Activated naive CD4-positive, alpha-beta T cell treated with anti-CD3 and anti-CD28 coated beads, Interleukin-2, amount 10 ng/mL, durations not matched to agents 7 days and 5 days (primary cell): ENCODE measurements around the gene FIGNL2.
A peak's percentile ranks its signal among the peaks of the same experiment; 100 is the strongest.

Experiments used
- CTCF ChIA-PET: fragments of 350-600 bp; sonication (Branson Sonifier 250); formaldehyde crosslinking; loops from one replicate; lab custom pipeline; 2021; ENCODE audit warnings: antibody characterized with exemption; lab: Charles Lee
- DNase-seq: peaks from one replicate; pipeline ENCODE4 v3.0.0-alpha.2; 2020
- H3K27ac Mint-ChIP-seq: one replicate; pipeline ENCODE4 v1.8.0; 2021; ENCODE audit warnings: mild to moderate bottlenecking, moderate library complexity, mixed read lengths
- H3K27me3 Mint-ChIP-seq: one replicate; pipeline ENCODE4 v1.8.0; 2021; ENCODE audit warnings: mild to moderate bottlenecking, mixed read lengths
- H3K36me3 Mint-ChIP-seq: one replicate; pipeline ENCODE4 v1.8.0; 2021; ENCODE audit warnings: mixed read lengths
- H3K4me1 Mint-ChIP-seq: one replicate; pipeline ENCODE4 v1.8.0; 2021; ENCODE audit warnings: mixed read lengths
- H3K4me3 Mint-ChIP-seq: one replicate; pipeline ENCODE4 v1.8.0; 2021; ENCODE audit warnings: mild to moderate bottlenecking, moderate library complexity, mixed read lengths
- H3K9me3 Mint-ChIP-seq: one replicate; pipeline ENCODE4 v1.8.0; 2021; ENCODE audit warnings: mixed read lengths

FIGNL2 gene

DNA sequence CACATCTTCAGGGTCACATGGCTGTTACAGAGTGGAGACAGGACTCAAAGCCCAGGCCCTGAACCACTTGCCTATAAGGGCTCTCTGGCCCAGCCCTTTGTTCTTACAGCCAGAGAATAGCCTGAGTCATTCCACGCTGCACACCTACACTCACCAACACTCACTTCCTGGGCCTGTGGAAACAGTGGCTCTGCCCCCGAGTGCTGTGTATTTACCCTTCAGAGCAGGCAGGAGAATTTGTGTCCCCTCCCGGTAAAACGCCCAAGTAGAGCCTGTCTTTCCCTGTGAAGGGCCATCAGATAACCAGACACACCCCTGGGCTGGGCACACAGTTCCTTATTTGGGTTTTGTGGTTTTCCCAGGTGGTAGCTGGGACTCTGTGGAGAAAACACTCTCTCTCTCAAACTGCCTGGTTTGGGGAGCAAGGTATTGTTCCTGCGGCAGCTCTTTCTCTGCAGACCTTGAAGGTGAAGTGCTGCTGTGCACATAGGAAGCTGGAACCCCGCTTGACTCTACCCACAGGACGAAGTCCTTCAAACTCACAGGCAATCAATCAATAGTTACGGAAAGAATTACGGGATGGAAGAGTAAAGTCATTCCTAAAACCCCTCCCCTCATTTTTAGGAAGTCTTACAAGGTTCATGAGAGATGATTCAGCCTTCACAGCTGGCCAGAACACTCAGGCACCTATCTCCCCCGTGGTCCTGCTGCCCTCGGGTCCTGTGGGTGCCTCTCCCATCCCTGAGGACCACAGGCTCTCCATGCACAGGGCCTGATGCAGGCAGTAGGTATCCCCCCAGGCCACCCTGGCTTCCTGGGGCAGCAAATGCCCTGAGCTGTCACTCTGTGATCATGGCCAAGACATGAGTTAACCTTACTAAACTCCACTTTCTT is 20.3 kb downstream of the FIGNL2 start:
- peak; percentile 60 for DNase-seq
- H3K27ac Mint-ChIP-seq = peak overlapping the region; percentile 34
- peaks cover 36% of the 10 kb centered on the region for H3K4me1 Mint-ChIP-seq
- peaks cover 64% of the 10 kb centered on the region for H3K27me3 Mint-ChIP-seq
- no peaks in the 10 kb centered on the region for H3K9me3 Mint-ChIP-seq
- no peak overlapping the region for H3K4me3 Mint-ChIP-seq
- H3K36me3 Mint-ChIP-seq = no peaks in the 10 kb centered on the region
- CTCF ChIA-PET = interaction anchor here (0.9 kb wide), 1 partner anchor 407 kb away, joined by 4 read pairs; no protein-coding TSS in a partner anchor

DNA sequence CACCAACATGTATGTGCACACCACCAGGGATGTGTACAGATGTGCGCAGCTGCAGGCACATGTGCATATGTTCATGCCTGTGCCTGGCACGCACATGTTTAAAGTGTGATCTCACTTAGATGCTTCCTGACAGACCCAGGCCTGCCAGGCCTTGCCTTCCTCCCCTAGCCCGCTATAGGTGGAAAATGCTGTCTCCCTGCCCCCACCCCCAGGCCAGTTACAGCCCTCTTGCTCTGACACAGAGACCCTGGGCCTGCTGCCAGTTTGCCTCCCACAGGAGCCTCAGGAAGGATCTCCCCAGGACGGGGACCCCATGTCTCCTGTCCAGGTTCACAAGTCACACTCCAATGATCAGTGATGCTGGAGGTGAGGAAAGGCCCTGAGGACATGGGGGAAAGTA is 21.6 kb downstream of the FIGNL2 start:
- peaks cover 63% of the 10 kb centered on the region for H3K27me3 Mint-ChIP-seq
- H3K27ac Mint-ChIP-seq = no peak overlapping the region
- no peak for DNase-seq
- no peaks in the 10 kb centered on the region for H3K9me3 Mint-ChIP-seq
- CTCF ChIA-PET = no interaction called here
- H3K4me1 Mint-ChIP-seq = peaks cover 24% of the 10 kb centered on the region
- H3K4me3 Mint-ChIP-seq = no peak overlapping the region
- H3K36me3 Mint-ChIP-seq = no peaks in the 10 kb centered on the region

DNA sequence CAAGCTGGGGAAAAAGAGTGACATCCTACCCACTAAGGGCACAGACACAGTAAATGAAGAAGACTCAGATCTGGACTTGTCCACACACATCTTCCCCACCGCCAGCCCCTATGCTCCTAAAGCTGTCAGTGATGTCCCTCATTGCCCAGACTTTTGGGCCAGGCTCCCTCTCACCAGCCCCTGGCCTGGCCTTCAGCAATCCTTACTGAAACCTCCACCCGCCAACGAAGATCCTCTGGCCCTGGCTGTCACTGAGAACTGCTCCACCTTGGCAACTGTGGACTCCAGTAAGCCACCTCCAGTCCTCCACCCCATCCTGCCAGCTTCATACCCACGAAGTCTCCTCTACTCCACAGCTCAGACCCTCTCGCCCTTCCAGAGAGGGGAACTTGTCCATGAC is 23.3 kb downstream of the FIGNL2 start:
- Mint-ChIP-seq H3K9me3 (no peaks in the 10 kb centered on the region), H3K4me3 (no peak overlapping the region), H3K27ac (no peak overlapping the region), H3K27me3 (peaks cover 50% of the 10 kb centered on the region), H3K36me3 (no peaks in the 10 kb centered on the region), H3K4me1 (peaks cover 24% of the 10 kb centered on the region)
- DNase-seq = no peak
- CTCF ChIA-PET = interaction anchor here (1.2 to 3.4 kb wide), 3 partner anchors 11 to 405 kb away, joined by 5 to 25 read pairs (median 5); no protein-coding TSS in a partner anchor

DNA sequence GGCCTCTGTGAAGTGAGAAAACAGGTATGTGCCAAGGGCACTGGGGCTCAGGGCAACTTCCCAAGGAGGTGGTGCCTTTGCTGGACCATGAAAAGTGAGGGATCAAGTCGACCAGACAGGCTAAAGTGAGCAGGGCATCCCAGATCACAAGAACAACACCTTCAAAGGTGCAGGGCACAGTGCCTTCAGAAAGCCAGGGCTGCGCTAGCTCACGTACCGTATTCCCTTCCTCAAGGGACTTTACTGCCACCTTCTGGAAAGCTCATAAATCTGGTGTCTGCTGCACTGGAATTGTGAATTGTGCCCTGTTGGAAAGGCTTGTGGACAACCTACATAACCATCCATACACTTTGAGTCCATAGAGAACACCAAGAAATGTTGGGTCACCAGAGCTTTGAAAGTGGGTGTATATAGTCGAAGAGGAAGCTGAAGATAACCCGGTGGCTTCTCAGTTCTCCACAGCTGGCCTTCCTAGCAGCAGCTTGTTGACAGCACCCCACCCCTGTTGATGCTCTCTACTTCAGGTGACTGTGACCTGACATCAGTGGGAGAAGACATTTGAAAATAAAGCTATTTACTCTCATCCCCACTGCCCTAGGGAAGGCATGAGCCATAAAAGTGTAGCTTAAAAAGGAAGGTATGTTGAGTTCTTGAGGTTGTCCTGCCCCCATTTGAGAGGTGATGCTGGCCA is 24.5 kb downstream of the FIGNL2 start:
- Mint-ChIP-seq H3K4me3 (no peak overlapping the region), H3K27ac (no peak overlapping the region), H3K9me3 (no peaks in the 10 kb centered on the region), H3K4me1 (peaks cover 29% of the 10 kb centered on the region), H3K36me3 (no peaks in the 10 kb centered on the region), H3K27me3 (peaks cover 50% of the 10 kb centered on the region)
- CTCF ChIA-PET = interaction anchor here (0.6 to 3.4 kb wide), 16 partner anchors 8 to 404 kb away, joined by 3 to 25 read pairs (median 3); partner anchors contain the start of gene SLC4A8
- peak; percentile 37 for DNase-seq

DNA sequence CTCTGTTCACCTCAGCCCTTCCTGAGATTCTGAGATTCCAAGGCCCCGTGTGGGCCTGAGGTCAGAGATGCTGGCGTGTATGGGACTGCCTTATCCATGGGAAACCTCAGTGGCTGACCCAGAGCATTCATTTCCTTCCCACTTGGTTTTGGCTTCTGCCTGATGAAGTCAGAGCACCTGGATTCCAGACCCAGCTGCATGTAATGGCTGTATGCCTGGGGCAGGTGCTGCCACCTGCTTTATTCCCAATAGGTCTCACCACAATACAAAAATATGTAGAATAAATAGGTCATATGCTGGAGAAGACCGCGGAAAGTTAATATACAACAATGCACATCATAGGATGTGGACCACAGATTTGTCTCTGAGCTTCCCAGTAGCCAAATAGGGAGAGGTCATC is 25.6 kb downstream of the FIGNL2 start:
- H3K4me3 Mint-ChIP-seq = peak overlapping the region; percentile 21
- no peaks in the 10 kb centered on the region for H3K9me3 Mint-ChIP-seq

DNA sequence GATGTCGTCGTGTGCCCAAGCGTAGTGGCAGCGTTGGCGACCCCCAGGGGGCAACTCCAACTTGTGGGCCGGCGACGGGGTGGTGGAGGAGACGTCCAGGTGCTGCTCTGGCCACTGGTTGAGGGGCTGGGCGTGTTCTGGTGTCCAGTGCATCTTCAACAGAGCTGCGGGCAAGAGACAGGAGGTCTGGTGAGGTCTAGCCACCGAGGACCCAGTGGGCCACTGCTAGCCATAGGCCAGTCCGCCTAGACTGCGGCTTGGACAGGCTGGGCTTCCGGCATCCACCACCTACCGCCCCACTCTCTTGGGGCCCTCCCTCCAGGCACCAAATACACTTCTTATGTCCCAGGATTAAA is 26.3 kb downstream of the FIGNL2 start:
- H3K27ac Mint-ChIP-seq = peak overlapping the region; percentile 45
- no peak for DNase-seq
- CTCF ChIA-PET = interaction anchor here (3.4 kb wide), 1 partner anchor 402 kb away, joined by 25 read pairs; no protein-coding TSS in a partner anchor
- no peaks in the 10 kb centered on the region for H3K36me3 Mint-ChIP-seq
- peaks cover 56% of the 10 kb centered on the region for H3K27me3 Mint-ChIP-seq
- H3K9me3 Mint-ChIP-seq = no peaks in the 10 kb centered on the region
- H3K4me1 Mint-ChIP-seq = peaks cover 14% of the 10 kb centered on the region
- H3K4me3 Mint-ChIP-seq = peak overlapping the region; percentile 45

More for the DNA sequence above, 25.6 kb downstream of the FIGNL2 start:
- H3K27me3 Mint-ChIP-seq = peaks cover 50% of the 10 kb centered on the region
- CTCF ChIA-PET = interaction anchor here (0.6 to 3.4 kb wide), 4 partner anchors 9 to 403 kb away, joined by 3 to 25 read pairs (median 4); partner anchors contain the start of gene SLC4A8
- no peak for DNase-seq
- no peaks in the 10 kb centered on the region for H3K36me3 Mint-ChIP-seq
- H3K27ac Mint-ChIP-seq = no peak overlapping the region
- peaks cover 21% of the 10 kb centered on the region for H3K4me1 Mint-ChIP-seq

DNA sequence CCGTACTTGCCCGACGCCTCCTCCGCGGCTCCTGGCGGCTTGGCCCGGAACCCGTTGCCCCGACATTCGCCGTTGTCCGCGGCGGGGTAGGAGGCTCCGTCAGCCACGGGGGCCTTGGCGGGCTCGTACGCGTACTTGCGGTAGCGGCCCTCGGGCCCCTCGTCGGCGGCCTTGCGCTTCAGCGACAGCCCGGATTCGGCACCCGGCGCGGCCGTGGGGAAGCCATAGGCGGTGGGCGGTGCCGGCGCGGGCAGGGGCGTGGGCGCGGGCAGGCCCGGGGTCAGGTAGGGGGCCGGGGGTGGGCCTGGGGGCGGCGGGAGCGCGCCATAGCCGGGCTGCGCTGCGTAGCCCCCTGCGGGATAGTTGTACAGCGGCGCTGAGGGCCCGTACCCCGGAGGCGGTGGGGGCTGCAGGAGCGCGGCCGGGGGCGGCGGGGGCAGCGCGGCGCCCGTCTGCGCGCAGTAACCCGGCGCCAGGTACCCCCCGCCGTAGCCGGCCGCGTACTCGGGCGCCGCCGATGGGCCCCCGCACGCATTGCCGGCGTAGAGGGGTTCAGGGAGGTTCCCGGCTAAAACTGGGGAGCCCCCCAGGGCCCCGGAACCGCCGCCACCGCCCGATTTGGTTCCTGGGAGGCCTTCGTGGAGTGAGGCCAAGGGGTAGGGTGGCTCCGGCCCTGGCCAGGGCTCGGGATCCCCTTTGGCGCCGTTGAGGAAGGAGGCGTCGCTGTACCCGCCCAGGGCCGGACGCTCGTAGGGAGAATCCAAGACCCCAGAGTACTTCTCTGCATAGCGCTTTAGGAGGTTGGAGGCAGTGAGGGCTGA is 26.9 kb downstream of the FIGNL2 start:
- Mint-ChIP-seq H3K4me1 (peaks cover 8% of the 10 kb centered on the region), H3K4me3 (peak overlapping the region; percentile 45), H3K9me3 (no peaks in the 10 kb centered on the region), H3K27ac (no peak overlapping the region), H3K27me3 (peaks cover 62% of the 10 kb centered on the region), H3K36me3 (no peaks in the 10 kb centered on the region)
- CTCF ChIA-PET = interaction anchor here (1.3 to 3.4 kb wide), 3 partner anchors 10 to 401 kb away, joined by 4 to 25 read pairs (median 6); no protein-coding TSS in a partner anchor
- DNase-seq = no peak

DNA sequence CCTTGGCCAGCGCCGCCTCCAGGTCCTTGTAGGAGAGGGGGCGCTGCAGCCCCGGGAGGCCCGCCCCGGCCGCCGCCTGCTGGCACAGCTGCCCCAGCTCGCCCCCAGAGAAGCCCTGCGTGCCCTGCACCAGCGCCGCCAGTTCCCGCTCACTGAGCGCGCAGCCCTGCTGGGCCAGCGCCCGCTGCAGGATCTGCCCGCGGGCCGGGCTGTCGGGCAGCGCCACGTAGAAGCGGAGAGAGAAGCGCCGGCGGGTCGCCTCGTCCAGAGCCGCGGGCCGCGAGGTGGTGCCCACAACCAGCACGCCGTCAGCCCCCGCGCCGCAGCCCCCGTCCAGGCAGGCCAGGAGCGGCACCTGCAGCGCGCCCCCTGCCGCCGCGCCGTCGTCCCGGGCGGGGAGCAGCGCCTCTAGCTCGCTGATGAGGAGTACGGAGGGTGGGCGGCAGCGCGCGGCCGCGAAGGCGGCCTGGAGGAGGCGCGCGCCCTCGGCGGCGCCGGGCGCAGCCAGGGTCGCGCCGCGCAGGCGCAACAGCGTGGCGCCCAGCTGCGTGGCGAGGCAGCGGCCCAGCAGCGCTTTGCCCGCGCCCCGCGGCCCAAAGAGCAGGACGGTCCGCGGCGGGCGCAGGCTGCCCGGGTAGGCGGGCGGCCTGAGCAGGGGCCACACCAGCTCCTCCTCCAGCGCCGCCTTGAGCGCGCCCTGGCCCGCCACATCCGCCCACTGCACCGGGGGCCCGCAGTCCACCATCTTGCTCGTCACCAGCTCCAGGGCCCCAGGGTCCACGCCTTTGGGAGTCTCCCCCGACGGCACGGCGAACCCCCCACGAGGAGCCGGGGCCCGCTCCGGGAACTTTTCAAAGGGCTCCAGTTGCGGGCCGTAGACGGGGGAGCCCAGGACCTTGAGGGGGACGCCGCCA is 27.7 kb downstream of the FIGNL2 start:
- peaks cover 71% of the 10 kb centered on the region for H3K27me3 Mint-ChIP-seq

DNA sequence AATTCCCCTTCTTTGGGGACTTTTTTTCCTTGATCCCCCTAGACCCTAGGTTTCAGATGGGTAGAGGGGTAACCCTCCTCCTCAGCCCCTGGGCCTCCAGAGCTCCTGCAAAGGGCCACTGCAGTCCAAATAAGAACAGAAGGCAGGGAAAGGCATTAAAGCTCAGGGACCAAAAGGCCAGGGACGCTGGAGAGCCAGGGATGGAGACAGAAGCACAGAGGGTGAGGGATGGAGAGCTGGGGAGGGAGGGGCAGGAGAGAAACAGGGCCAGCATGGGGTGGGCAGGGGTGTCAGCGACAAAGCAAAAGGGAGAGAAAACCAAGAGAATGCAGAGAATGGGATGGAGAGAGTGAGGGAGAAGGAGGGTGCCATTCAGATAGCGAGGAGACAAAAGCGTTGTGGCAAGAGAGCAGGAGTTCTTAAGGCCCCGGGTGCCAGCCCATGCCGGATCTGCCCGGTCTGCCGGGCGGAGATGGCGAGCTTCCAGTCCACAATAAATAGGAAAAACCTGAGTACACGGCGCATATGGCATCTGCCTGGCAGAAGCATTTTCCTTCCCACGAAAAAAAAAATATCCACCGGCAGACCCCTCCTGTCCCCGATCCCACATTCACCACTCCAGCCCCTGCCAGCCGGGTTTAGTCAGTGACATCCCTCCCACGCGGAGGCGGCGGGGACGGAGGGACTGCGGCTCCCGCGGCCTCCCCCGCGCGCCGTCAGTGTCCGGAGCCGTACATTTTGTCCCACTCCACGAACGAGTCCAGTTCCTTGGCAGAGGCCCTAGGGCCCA is 28.6 kb downstream of the FIGNL2 start:
- no peak for DNase-seq
- Mint-ChIP-seq H3K27me3 (peaks cover 75% of the 10 kb centered on the region), H3K27ac (no peak overlapping the region), H3K4me1 (peaks cover 9% of the 10 kb centered on the region), H3K4me3 (peak overlapping the region; percentile 63), H3K36me3 (no peaks in the 10 kb centered on the region), H3K9me3 (no peaks in the 10 kb centered on the region)
- CTCF ChIA-PET = interaction anchor here (1.2 to 2.5 kb wide), 5 partner anchors 10 to 401 kb away, joined by 4 to 6 read pairs (median 4); no protein-coding TSS in a partner anchor

More for the DNA sequence above, 27.7 kb downstream of the FIGNL2 start:
- Mint-ChIP-seq H3K9me3 (no peaks in the 10 kb centered on the region), H3K4me3 (peak overlapping the region; percentile 63), H3K4me1 (peaks cover 8% of the 10 kb centered on the region), H3K36me3 (no peaks in the 10 kb centered on the region), H3K27ac (no peak overlapping the region)
- CTCF ChIA-PET = interaction anchor here (1.2 to 2.5 kb wide), 5 partner anchors 11 to 402 kb away, joined by 4 to 6 read pairs (median 4); no protein-coding TSS in a partner anchor
- peak; percentile 79 for DNase-seq

DNA sequence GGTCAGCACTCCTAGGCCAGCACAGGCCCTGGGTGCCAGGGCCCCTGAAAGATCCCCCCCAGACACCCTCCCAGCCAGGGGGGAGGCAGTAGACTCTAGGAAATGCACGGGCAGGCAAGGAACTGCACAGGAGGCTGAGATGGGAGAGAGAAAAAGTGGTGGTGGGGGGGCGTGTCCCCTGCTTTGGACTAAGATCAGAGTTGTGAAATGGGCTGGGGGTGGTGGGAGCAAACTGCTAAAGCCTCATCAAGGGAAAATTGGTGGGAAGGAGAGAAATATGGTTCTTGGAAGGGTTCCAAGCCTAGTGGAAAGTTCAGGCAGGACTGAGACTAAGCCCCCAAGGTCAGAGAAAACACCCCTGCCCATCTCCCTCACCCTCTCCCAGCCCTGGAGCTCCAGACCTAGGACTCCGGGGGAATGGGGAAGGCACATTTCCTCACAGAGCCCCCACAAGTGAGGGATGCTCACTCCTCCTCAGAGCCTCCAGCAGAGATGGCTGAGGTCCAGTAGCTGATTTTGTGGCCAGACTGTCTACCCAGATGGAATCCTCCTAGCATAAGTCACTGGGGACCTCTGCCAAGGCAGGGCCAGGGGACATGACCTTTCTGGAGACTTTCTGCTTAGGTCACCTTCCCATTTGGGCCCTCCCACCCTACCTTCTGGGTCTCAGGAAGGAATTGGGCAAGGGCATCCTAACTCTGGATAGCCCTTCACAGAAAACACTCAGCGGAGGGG is 29.8 kb downstream of the FIGNL2 start:
- peaks cover 11% of the 10 kb centered on the region for H3K4me1 Mint-ChIP-seq
- H3K4me3 Mint-ChIP-seq = no peak overlapping the region
- H3K9me3 Mint-ChIP-seq = no peaks in the 10 kb centered on the region
- H3K27me3 Mint-ChIP-seq = peaks cover 72% of the 10 kb centered on the region
- CTCF ChIA-PET = interaction anchor here (2.5 kb wide), 1 partner anchor 400 kb away, joined by 5 read pairs; no protein-coding TSS in a partner anchor
- no peak for DNase-seq
- H3K27ac Mint-ChIP-seq = no peak overlapping the region
- no peaks in the 10 kb centered on the region for H3K36me3 Mint-ChIP-seq

DNA sequence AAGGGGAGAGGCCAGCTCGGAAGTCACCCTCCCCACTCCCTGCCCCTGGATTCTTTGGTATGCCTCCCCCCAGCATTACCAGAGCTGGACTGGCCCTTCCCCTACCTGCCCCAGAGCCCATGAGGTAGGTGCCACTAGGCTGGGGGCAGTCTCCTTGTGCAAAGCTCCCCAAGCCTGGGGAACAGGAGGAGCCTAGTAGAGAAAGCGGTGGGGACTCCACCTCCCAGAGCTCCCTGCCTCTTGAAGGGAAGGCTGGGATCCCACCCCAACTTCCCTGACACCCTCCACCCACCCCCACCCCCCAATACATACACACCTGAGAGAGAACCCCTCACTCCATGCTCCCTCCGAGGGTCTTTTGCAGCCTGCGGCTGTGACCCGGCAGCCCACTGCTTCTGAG is 30.4 kb downstream of the FIGNL2 start:
- Mint-ChIP-seq H3K36me3 (no peaks in the 10 kb centered on the region), H3K27me3 (peaks cover 78% of the 10 kb centered on the region), H3K4me3 (no peak overlapping the region), H3K9me3 (no peaks in the 10 kb centered on the region), H3K4me1 (peaks cover 11% of the 10 kb centered on the region), H3K27ac (no peak overlapping the region)
- CTCF ChIA-PET = interaction anchor here (1.1 kb wide), 1 partner anchor 28 kb away, joined by 3 read pairs; no protein-coding TSS in a partner anchor
- no peak for DNase-seq
